HG03520 (cell line): ENCODE measurements around the gene ZNF134.

Source experiments
- ATAC-seq: cut with Tn5 transposase; IDR thresholded peaks from one replicate; pipeline ENCODE4 v1.9.1; 2021; ENCODE audit warnings: mild to moderate bottlenecking, moderate library complexity; ENCODE audit not compliant: unreplicated experiment

Gene ZNF134

GRCh38 chr19:57637379-57637778 lies 23.3 kb downstream of the ZNF134 start:
- no peak for ATAC-seq

DNA sequence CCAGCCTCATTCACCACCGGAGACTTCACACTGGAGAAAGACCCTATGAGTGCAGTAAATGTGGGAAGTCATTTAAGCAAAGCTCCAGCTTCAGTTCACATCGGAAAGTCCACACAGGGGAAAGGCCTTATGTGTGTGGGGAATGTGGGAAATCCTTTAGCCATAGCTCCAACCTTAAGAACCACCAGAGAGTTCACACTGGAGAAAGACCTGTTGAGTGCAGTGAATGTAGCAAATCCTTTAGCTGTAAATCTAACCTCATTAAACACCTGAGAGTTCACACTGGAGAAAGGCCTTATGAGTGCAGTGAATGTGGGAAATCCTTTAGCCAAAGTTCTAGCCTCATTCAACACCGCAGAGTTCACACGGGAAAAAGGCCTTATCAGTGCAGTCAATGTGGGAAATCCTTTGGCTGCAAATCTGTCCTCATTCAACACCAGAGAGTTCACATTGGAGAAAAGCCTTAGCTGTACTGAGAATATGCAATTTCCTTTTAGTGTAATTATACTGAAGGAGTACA lies 27.7 kb downstream of the ZNF134 start:
- ATAC-seq, result no peak

DNA sequence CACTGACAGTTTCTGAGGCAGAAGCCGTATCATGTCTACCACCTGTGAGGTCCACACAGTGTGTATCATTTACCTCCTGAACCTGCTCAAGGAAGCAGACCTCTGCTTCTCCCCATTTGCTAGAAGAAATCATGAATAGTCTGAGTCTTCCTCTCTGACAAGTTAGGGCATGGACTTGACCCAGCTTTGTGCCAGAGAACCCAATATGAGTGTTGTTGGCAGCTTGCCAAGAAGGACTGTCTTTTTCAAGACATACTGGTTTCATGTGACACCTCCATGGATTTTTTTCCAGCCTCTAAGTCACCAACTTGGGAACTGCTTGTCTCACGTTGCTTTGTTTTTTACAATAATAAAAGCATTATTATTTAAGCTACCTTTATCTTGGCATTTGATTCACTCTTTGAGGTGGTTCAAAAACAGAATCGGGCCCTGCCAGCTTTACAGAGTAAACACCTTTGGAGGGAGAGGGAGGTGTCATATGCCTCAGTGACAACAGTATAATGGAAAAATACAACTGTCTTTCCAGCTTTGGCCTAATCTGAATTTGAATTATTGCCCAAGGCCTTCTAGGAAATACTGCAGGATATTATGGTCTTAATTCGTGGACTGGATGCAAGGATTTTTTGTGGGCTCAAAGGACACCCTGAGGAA lies 28.5 kb downstream of the ZNF134 start:
- ATAC-seq, result no peak

DNA sequence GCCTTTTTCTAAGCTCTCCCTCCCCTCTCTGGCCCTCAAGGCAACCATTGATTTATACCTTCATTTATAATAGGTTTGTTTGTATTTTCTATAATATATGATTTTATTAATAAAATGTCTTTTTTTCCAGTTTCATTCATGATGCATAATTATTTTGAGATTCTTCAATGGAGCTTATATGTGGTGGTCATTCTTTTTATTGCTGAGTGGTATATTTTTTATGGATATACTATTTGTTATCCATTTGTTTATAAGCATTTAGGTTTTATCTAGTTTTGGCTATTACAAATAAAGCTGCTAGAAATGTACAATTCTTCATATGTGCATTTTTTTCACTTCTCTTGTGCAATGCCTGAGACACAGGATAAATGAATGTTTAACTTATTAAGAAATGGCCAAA lies 29.7 kb downstream of the ZNF134 start:
- ATAC-seq, result no peak

GRCh38 chr19:57648331-57649003 lies 34.4 kb downstream of the ZNF134 start:
- no peak for ATAC-seq

GRCh38 chr19:57651654-57651996 lies 37.6 kb downstream of the ZNF134 start:
- no peak for ATAC-seq

- ATAC-seq, result no peak
These were observed 39.6 kb downstream of the ZNF134 start for GRCh38 chr19:57653689-57654088.

GRCh38 chr19:57655443-57655842 lies 41.4 kb downstream of the ZNF134 start:
- ATAC-seq, result no peak

DNA sequence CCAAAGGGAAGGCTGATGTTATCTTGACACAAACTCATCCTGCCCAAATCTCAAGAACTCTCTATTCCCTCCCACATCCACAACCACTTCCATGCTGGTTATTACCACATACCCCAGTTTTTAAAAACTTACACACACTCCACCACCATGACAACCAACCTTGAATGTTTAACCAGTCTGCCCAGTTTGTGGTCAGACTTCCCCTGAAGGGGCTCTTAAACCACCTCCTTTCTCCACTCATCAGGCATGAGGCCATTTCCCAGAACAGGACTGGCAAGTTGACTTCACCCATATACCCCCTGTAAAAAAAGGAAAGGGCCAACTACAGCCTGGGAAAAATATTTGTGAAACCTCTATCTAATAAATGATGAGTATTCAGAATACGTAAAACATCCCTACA lies 42.3 kb downstream of the ZNF134 start:
- ATAC-seq, result no peak

- ATAC-seq, result no peak
These were observed 50.5 kb downstream of the ZNF134 start for GRCh38 chr19:57664269-57665127.

- ATAC-seq, result no peak
These were observed 51.3 kb downstream of the ZNF134 start for GRCh38 chr19:57665261-57665806.

GRCh38 chr19:57667228-57667627 lies 53.2 kb downstream of the ZNF134 start:
- no peak for ATAC-seq

DNA sequence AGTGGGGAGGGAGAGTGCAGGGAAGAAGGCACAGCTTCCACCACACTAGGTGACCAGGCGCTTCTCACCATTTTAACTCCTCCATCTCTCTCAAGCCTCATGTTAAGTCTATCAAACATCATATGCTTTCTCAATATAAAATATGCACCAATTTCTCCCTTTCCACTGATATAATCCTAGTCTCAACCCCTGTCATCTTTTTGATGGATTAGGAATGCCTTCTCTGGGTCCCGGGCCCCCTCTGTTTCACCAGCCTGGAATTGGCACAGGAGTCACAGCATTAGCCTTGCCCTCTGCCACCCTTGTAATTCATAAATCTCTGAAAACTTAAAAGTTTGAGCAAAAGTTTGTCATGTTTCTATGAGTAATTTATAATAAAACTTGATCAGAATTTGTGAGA lies 54.6 kb downstream of the ZNF134 start, which contains the start of gene ZSCAN4:
ZSCAN4 (plus strand) TSS at position 301 of the 400 bp plus-strand sequence. CDS start 7,211 bp downstream, outside the sequence.
- no peak for ATAC-seq

DNA sequence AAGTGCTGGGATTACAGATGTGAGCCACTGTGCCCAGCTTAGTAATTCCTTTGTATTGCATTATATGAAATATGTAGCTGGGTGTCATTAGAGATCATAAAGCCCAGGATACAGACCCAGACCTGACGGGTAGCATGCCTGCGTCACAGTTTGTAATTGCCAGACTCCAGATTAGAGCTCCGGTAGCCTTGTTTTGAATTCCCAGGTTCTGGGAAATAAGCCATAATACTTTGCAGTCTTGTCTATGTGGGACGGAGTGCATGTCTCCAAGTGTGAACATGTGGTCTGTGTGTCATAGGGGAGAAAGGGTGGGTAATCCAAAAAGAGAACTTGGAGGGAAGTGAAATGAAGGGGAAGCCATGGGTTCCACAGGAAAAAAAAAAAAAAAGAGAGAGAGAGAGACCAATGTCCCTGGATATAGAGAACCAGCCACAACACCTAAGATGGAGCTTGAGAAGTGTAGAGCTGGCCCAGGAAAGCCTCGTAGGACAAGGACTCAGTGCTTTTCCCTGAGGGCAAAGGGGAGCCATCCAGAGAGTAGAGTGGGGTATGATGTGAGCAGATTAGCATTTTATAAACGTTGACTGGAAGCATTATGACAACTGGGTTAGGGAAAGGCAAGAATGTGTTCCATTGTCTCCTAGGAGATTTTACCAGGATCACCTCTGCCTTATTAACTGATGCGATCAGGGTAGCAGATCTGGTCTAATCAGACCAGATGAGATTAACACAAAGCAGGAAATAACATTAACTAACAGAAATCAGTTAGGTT lies 57.3 kb downstream of the ZNF134 start:
- no peak for ATAC-seq

- no peak for ATAC-seq
These were observed 58.4 kb downstream of the ZNF134 start for GRCh38 chr19:57672466-57672865.
